Lung microvascular endothelial cell (primary cell): ENCODE data around the gene RFPL1. TPM values are rescaled to one million over a fixed set of nuclear protein-coding genes. Genes with fewer than 3 reads are reported as not detected.

Experiments
- DNase-seq, 2 donors: peaks; one replicate each; pipeline versions ENCODE4 v3.0.0 to v3.0.0-alpha.2; 2010; ENCODE audit warnings: low read depth in 2 of 2
- total RNA-seq: library from RNA; depleted of rRNA; stranded (reverse); fragments of >200 nt; gene quantifications from 2 replicates; pipeline ENCODE4 v1.2.1, GENCODE V29; 2014

RFPL1 gene
- total RNA-seq, 1 donor from 2014 or later: not detected

DNA sequence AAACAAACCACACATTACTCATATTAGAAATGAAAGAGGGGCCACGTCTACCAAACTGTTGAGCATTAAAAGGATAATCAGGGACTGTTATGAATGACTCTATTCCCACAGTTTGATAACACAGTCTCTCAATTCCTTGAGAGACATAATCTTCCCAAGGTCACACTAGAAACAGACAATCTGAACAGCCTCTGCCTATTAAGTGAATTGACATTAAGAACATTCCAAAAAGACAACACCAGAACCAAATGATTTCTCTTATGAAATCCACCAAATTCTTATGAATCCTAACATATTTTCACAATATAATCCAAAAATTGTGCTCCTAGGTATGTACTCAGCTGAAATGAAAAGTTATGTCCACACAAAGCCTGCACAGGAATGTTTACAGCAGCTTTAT, 4.6 kb downstream of the RFPL1 start:
- no peak for DNase-seq

DNA sequence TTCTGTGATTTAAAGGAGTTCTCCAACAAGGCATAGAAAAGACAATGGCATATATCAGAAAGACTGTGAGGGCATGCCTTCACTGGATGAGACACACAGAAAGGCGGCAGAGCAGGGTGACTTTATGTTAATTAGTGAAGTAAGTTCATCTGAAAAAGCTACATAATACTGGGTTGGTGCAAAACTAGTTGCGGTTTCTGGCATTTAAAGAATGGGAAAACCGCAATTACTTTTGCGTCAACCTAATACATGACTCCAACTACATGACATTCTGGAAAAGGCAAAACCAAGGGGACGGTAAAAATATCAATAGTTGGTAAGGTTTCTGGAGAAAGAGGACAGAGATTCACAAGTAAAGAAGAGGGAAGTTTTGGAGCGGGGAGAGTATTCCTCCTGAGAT, 5.1 kb downstream of the RFPL1 start:
- DNase-seq: no peak

DNA sequence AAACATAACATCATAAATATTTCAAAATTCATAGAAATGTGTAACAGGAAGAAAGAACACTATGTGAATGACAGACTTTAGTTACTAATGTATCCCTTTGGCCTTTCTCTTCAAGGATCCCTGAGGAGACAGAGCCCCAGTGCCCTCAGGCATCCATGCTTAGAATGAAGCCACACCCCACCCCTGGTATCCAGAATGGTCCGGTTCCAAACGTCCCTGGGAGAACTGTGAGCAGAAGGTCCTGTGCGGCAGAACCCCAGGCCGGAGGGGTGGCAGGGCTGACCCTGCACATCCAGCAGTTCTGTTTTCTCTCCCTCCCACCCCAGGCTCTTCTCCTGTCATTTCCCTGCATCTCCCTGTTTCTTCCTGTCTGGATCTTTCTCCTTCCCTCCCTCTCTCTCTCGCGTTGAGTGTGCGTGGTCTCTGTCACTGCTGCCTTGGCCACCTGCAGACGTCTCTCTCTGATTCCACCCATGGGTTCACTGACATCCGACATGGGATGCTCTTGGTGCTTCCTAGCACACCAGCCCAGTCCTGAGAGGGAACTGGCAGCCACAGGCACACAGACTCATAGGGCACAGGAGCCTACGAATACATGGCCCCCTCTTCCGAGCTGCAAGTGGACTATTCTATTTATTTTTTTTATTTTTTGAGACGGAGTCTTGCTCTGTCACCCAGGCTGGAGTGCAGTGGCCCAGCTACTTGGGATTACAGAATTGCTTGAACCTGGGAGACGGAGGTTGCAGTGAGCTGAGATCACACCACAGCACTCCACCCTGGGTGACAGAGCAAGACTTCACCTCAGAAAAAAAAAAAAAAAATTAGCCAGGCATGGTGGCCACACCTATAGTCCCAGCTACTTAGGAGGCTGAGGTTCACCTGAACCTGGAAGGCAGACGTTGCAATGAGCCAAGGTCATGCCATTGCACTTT, 5.7 kb downstream of the RFPL1 start:
- no peak for DNase-seq

DNA sequence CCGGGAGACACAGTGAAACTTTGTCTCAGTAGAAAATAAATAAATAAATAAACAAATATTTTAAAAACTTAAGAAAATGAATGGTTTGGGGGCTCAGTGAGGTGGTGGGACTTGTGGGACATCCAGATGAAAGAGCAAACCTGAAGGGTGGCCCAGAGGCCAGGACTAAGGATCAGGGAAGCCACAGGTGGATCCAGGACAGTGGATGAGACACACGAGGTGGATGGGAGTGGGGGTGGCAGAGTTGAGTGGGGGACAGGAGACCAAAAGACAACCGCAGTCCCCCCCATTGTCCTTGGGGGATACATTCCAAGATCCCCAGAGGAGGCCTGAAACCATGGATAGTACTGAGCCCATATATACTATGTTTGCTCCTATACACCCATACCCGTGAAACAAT, 7.1 kb downstream of the RFPL1 start:
- no peak for DNase-seq

DNA sequence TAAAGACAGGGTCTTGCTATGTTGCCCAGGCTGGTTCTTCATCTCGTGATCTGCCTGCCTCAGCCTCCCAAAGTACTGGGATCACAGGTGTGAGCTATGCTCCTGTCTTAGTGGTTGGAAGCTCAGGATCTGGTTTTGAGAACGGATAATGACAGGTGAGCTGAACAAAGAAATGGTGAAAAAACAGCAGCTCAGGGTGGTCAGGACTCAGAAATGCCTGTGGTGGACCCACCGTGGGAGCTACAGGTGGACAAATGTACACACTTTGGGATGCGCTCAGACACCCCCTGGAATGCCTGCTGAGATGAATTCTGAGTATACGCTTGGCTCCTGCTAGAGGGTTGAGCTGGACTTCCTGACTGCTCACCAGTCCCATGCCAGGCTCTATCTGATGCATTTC, 9.5 kb downstream of the RFPL1 start:
- DNase-seq: no peak

DNA sequence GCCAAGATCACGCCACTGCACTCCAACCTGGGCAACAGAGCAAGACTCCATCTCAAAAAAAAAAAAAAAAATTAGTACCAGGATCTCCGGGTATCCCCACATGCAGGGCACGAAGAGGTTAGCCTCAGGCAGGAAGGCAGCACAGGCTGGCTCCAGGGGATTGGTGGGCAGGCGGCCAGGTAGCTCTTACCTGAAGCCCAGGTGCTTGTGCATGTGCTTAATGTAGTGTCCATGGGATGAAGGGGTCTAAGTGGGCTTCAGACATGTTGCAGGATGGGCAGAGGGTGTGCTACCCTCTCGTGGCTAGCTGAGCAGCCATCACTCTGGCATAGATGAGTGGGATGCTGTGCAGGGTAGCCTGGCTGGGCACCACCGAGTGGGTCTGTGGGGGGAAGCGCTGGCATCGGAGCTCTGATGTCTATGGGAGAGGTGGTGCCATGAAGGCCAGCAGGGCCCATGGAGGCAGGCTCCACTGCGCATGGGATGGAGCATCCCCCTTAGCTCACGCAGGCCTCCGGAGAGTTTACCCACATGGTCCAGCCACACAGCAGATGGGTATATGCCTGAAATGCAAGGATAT, 11.0 kb downstream of the RFPL1 start:
- DNase-seq: no peak

DNA sequence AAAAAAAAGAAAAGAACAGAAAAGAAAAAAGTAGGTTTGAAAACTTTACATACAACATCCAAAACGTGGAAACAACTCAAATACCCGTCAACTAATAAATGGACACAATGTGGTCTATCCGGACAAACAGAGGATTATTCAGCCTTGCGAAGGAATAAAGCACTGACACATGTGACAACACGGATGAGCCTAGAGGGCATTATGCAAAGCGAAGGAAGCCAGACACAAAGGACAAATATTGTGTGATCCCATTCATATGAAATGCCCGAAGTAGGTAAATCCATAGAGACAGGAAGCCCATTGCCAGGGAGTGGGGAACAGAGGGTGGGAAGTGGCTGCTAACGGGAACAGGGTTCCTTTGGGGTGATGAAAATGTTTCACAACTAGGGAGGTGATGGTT, 11.8 kb downstream of the RFPL1 start:
- no peak for DNase-seq

DNA sequence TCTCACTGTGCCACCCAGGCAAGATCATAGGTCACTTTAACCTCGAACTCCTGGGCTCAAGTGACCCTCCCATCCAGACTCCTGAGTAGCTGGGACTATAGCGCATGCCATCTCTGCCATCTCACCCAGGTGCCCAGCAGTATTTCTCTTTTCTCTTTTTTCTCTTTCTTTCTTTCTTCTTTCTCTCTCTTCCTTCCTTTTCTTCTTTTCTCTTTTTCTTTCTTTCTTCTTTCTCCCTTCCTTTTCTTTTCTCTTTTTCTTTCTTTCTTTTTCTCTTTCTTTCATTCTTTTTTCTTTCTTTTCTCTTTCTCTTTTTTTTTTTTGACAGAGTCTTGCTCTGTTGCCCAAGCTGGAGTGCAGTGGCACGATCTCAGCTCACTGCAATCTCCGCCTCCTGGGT, 13.5 kb downstream of the RFPL1 start:
- DNase-seq: no peak

DNA sequence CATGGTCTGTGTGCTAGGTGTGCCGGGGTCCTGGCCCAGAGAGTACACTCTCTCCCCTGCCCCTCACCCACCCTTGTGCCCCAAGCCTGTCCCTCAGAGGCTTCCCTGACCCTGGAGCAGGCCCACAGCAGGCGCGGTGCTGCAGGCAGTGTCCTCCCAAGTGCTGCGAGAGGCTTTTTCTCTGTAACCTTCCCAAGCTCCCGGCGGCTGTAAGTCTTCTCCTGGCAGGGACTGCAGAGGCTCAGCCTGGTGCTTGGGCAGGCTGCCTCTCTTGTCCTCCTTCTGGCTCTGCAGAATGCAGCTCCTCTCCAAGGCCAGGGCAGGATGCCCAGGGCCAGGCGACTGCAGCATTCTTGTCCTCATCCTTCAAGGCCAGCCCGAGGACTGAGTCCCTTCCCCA, 15.9 kb downstream of the RFPL1 start:
- DNase-seq: no peak

DNA sequence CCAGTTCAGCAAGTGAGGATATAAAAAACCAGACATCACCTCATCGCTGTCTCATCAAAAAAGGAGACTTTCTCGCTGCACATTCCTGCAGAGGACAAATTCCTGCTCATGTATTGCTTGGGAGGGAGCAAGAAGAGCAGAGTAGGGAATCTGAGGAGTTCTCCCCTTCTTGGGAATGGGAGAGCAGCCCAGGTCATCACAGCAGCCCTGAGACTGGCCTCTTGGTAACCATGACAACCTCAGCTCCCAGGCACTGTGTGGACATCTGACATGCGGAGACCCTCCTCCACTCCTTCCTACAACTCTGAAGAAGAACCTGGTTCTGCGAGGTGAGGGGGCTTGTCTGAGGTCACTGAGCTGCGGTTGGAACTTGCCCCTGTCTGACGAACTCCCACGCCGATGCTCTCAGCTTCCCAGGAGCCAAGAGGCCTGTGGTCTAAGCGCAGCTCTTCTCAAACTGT, 17.9 kb downstream of the RFPL1 start:
- DNase-seq: no peak

DNA sequence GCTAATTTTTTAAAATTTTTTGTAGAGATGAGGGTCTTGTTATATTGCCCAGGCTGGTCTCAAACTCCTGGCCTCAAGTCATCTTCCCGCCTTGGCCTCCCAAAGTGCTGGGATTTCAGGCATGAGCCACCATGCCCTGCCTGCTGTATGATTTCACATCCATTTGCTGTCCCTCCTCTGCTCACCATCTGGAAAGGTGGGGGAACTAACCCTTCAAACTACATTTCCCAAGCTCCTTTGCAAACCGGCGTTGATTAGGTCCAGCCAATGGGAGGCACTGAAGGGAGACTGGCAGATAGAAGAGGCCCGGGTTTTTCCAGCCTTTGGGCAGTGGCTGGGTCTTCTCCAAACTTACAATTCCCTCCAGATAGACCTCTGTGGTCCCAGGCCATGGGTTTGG, 19.3 kb downstream of the RFPL1 start:
- DNase-seq: peak; percentile 51 to 65

DNA sequence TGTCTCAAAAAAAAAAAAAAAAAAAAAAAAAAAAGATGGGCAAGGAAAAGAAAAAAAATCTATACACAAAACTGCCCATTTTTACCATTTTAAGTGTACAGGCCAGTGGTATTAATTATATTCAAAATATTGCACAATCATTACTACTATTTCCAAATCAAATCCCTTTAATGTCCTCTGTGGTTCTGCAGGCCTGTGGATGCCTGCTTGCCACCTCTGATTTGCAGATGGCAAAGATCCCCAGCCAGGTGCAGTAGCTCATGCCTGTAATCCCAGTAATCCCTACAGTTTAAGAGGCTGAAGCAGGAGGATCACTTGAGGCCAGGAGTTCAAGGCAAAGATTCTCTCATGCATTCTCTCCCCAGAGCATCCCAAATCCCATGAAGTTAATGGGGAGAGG, 20.2 kb downstream of the RFPL1 start:
- no peak for DNase-seq

DNA sequence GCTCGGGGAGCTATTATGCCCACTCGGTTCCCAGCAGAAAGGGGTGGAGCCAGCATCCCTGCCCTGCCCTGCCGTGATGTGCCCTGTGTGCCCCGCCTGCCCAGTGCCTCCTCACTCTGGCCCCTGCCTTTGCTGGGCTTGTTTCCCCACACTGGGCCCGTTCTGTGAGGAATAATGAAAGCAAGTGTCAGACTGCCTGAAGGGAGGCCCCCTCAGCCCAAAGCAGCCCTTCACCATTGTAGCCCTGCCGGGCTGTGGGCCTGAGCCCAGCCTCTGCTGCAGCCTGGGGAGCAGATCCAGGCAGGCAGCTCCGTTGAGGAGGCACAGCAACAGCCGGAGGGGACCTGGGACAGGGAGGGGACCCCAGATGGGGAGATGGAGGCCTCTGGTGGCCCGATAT, 21.4 kb downstream of the RFPL1 start:
- DNase-seq: no peak

DNA sequence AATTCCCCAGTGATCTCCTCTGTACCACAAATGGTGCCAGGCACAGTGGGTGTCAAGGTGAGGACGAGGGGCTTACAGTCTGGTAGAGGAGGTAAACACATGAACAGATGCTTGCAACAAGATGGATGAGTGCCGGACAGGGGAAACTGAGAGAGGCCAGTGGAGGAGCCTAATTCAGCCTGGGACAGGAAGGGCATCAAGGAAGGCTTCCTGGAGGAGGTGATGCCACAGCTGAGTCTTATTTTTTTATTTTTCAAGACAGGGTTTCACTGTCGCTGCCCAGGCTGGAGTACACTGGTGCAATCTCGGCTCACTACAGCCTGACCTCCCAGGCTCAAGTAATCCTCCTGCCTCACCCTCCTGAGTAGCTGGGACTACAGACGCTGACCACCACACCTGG, 22.9 kb downstream of the RFPL1 start:
- no peak for DNase-seq

DNA sequence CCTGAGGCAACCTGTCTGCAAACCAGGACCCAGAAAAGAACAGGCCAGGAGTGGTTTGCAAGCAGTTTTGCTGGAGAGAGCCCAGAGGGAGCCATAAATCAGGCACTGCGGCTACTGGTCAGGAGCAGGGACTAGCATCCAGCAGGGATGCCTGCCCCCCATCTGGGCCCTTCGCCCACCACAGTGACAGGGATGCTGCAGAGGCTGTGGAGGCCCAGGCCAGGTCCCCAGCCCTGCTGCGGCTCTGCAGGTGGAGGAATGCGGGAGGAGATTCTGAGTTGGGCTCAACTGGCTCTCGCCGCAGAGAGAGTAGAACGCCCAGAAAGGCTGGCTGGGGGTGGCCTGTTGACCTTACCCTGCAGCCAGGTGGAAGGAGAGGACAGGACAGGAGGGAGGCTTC, 25.2 kb downstream of the RFPL1 start:
- DNase-seq: no peak

DNA sequence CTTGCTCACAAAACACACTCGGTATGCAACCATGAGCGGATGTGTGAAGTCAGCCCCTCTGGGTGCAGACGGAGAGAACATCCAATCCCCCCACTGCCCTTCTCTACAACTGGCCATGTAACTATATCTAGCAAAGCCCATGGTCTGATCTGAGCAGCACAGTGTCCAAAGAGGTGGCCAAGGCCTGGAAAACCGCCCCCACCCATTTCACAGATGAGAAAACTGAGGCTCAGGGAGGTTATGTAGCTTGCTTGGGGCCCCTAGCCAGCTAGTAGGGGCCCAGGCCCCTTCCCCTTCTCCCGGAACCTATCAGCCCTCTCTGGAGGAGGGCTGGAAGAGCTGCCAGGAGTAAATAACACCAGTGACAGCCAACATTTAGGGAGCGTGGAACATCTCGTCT, 26.2 kb downstream of the RFPL1 start:
- no peak for DNase-seq

DNA sequence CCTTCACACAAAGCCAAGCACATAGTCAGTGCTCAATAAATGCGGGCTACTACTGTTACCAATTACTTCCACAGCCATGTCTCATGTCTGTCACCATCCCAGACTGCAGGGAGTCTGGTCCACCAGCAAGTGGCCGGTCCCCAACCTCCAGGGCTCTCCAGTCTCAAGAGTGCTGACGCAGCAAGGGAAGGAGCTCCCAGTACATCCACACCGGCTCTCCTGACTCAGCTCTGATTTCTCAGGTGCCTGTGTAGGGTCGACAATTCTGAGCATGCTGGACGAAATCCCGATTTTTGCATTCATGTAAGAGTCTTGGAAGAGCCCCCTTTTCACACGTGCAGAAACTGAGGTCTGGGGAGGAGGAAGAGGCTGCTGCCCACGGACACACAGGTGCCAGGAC, 31.4 kb downstream of the RFPL1 start:
- DNase-seq: no peak

DNA sequence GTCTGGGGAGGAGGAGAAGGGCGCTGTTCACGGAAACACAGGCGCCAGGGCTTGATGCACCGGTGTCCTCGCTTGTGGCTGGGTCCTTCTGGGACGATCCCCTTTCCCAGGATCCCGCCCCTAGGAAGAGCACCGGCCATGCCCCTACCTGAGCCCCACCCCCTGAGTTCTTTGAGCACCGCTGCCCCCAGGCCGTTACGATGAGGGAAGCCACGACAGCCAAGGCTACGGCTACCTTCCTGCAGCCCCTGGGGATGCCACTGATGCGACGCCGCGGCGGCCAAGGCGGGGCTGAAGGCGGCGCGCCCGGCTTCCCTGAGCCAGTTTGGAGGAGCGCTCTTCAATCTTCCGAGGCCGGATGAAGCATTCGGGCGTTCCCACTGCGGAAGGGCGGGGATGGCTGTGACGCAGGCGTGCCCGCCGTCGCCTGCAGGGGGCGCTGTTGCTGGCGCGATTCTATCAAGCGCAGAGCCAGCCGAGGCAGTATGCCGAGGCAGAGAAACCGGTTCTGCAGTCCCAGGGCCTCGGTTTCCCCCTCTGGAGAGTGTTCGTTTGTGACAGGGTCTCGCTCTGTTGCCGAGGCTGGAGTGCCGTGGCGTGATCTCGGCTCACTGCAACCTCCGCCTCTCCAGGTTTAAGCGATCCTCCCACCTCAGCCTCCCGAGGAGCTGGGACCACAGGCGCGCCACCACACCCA, 31.9 kb downstream of the RFPL1 start:
- DNase-seq: peak; percentile 33 to 52

DNA sequence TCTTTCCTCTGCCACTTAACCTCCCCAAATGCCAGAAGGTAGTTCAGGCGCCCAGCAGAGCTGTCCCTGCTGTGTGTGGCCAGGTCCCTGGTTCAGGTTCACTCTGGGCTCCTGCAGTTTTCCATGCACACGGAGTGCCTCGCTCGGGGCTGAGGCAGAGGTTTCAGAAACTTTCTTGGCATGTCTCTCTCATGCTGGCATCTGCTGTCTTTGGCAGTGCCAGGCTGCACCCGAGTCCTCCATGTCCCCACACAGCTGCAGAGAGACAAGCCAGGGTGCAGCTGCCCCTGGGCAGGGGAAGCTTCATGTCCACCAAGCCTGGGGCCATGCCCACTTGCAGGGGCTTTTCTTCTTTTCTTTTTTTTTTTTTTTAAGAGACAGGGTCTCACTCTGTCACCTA, 34.6 kb downstream of the RFPL1 start:
- no peak for DNase-seq

DNA sequence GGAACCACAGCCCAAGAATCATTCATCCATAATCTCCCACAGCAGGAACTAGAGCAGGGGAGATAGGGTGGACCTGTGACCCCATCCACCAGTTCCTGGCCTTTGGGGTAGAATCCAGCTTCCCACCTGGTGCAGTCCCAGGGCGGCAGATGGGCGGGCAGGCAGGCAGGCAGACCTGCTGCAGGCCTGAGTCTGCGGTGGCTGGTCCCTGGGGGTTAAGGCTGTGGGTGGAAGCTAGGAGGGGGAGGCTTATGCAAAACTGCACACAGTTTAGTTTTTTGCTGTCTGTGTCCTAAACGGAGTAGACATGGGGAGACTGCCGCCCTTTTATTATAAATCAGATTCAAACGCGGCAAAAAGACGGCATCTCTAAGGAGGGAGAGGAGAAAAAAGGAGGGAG, 37.2 kb downstream of the RFPL1 start:
- no peak for DNase-seq

DNA sequence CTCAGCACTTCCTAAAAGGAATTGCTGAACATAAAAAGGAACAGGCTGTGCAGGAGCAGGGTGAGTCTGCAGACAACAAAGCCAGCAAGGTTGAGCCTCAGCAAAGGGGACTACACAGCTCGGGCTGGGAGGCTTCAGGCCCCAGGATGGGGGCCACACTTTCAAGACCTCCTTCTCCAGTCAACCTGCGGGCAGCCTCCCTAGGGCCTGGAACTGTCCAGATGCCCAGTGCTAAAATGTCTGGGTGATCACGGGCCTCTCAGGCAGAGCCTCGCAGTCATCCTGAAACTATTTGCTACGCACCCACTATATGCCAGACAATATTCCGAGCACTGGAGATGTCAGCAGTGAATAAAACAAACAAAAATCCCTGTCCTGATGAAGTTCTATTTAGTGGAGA, 37.7 kb downstream of the RFPL1 start:
- no peak for DNase-seq

DNA sequence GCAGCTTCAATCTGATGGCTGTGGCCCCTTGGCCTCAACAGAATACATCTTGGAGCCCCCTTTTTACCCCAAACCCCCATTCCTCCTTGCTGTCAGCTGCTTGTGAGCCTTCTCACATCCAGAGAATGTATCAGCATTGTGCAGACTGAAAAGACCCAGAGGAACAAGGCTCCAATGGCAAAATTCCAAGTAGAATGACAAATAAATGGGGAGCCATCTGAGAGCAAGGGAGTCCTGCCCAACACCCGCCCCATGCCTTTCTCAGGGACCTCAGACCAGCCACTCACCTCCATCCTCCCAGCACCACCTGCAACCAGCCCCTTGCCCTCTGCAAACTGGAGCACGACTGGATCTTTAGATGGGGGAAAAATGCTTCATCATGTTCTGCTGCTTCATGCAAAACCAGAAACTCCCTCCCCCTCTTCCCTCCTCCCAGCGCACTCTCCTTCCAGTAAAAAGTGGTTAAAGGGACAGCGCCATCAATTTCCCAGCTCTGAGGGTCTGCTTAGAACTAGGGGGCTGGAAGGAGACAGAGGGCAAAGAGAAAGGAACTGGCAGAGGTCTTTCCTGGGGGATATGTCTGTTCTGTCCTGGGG, 39.4 kb downstream of the RFPL1 start:
- DNase-seq: no peak
